NCI-H2196 treated with DMSO at 0.1 percent for 48 hours (cell line): ENCODE measurements around the gene GFOD1.

Experiments used
- DNase-seq: peaks from one replicate; lab custom pipeline; 2025; ENCODE audit not compliant: unreplicated experiment; lab: John Stamatoyannopoulos, UW

The GFOD1 gene

DNA sequence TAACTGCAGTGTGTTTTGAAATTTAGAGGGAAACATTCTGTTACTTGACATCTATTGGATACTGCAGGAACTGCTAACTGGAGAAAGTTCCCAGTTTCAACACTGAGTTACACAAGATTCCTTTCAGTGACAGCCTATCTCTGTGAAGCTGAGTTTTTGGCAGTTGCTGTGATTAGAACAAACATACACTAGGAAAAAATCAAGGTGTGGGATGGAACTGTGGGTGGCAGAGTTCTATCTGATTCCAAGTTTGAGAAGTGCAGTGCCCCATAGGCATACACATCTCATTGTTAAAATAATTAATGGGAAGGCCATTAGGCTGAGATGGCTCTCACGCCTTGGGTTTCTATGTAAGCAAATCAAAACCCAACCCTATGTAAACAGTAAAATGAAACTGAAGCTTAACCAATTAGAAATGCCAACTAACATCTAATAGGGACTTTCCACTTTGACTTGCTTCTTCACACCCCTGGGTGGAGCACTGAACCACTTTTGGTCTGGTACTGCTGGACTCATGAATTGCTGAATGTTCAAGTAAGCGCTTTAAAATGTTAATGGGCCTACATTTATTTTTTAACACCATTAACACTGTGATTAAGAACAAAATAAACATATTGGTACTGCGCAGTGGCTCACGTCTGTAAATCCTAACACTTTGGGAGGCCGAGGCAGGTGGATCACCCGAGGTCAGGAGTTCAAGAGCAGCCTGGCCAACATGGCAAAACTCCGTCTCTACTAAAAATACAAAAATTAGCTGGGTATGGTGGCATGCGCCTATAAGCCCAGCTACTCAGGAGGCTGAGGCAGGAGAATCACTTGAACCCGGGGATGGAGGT is 103.9 kb downstream of the GFOD1 start:
- DNase-seq, result peak; percentile 74

DNA sequence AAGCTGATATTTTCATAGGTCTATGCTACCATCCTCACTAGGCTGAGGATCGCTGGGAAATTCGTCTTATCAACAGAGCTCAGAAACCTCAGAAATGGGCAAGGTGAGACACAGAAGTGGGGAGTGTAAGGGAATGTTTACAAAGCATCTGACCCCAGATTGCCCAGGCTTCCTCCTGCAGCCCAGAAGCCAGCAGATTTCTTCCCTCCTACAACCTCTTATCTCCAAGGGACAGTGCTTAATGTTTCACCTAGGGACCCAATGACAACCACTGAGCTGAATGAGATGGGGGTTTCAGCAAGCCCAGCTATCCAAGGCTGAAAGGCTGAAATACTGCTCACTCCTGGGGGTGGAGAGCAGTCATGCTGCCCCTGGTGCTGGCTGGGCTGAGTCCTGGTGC is 106.6 kb downstream of the GFOD1 start:
- DNase-seq, result no peak

DNA sequence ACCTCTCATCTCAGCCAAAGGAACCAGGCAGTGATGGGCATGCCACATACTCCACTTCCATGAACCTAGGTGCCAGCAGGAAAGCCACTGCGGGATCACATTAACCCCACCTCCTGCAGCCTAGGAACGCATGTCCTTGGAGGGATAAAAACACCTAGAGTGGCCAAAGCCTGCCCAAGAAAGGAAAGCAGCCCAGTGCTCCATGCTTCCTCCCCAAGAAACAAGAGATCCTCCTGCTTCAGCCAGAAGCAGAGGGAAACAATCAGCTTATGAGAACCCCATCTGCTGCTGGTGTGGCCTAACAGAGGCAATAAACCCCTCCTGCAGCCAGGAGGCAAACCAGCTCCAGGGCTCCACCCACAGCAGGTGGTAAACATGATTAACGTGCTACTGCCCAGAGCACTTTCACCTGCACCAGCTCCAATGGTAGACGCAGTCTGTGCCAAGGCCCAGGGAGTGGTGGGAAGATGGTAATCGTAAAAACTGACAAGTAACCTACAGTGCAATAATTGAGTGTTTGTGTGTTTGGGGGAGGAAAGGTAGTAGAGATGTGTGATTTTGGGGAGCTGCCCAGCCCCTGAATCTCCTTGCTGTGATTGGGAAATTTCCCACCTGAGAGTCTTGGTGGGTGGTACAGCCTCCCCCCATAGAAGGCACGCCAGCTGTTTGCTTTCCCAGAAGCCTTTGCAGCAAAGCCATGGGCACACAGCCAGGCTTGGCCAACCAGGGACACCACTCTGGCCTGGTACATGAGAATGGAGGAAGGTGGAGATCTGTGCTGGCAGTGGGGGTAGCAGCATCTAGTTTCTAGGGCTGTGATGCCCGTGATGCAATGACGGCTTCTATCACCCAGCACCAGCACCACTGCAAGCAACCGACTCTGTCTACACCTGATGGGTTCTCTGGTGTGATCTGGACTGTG is 108.5 kb downstream of the GFOD1 start:
- DNase-seq, result peak; percentile 76

DNA sequence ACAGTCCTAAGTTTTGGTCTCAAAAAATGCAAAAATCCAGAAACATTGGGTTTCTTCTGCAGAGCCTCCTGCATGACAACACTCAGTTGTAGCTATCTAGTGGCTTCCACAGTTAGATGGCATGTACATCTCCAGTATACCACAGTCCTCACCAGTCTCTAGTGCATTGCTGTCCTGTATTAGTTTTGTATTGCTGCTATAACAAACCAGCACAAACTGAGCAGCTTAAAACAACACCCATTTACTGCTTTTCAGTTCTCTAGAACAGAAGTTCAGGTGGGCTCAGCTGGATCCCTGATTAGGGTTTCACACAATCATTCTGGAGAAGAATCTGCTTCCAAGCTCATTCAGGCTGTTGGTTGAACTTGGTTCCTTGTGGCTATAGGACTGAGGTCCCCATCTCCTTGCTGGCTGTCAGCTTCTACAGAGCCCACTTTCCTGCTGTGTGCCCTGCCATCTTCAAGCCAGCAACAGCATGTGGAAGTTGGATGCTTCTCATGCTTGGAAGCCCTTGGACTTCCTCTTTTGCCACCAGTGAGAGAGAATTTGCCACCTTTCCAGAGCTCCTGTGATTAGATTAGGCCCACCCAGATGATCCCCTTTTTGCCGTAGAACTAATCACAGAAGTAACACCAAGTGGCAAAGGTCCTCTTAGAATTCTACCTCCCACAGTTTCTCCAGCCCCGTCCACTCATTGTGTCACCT is 110.2 kb downstream of the GFOD1 start:
- DNase-seq, result no peak

DNA sequence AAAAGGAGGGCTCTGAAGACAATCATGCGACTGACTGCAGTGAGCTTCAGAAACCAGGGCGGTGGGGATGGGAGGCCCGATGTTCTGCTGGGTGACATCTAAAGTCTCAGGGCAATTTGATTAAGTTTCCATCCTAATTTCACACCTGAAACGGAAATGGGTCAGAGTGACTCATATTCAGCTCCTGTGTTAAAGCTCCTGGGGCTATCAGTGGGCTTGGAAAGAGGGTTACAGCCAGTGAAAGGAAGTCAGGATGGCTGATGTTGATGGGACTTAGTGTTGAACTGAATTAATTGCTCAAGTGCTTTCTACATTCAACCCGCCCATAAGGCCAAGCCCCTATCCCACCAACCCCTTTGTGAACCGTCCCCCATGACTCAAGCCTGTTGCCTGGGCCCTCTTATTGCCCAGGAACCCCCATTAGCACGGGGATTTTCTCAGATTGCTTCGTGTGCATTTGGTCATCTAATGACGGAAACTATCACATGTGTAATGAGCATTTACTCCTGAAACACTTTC is 112.0 kb downstream of the GFOD1 start:
- DNase-seq, result no peak

DNA sequence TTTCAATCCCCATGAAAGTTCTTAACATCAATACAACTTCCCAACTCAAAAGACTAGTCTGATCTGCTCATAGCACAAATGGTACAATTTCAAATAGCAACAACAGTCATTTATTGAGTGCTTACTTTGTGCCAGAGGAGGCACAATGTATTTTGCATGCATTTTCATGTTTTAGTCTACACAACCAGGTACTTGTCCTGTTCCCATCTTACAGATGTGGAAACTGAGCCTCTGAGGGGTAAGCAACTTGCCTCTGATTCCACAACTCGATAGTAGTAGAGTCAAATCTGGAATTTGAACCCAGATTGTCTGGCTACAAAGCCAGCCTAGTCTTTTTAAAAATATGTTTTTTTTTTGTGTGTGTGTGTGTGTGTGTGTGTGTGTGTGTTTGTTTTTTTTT is 113.5 kb downstream of the GFOD1 start:
- DNase-seq, result no peak

DNA sequence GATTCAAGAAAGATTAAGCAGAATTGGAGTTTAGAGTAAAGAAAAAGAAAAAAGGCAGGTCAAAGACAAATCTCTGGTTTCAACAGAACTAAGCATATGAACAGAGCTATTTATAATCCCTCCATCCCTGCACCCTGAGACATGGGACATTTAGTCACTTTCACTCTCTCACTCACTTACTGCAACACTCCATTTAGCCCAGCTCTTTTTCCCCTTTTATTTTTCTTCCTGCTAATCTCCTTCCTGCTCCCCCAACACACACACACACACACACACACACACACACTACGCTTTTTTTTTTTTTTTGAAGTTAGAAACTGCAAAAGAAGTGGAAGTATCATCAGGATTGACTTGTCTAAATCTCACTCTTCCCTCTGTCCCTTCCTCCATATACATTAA is 113.9 kb downstream of the GFOD1 start:
- no peak for DNase-seq

DNA sequence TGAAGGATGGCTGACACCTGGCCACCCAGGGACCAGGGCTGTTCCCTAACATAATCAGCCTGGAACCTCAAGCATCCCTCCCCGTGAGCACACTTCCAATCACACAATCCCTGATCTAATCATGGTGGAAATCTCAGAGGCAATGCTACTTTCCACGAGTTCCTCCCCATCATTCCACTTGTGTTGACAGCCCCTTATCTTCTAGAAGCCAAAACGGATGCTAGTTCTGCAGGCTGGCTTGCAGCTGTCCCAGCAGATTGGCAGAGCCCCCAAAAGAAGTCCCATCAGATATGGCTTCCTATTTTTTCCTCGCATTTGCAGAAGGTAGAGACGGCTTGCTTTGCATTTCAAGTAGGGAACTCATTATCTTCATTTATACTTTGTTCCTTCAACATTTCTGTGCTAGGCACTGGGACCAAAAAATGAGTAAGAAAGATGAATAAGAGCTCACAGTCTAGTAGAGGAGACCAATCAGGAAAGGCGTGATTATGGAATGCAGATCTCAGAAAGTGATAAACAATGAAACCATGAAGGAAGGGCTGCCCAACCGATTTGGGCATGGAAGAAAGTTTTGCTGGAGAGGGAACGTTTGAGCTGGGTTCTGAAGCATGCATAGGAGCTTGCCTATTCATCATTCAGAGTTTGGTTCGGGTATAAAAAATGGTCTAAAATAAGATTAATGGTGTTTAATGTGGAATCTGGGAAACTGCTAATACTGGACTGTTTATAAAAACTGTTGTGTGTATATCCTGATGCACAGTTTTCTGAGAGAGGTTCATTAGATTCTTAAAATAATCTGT is 114.5 kb downstream of the GFOD1 start:
- no peak for DNase-seq

DNA sequence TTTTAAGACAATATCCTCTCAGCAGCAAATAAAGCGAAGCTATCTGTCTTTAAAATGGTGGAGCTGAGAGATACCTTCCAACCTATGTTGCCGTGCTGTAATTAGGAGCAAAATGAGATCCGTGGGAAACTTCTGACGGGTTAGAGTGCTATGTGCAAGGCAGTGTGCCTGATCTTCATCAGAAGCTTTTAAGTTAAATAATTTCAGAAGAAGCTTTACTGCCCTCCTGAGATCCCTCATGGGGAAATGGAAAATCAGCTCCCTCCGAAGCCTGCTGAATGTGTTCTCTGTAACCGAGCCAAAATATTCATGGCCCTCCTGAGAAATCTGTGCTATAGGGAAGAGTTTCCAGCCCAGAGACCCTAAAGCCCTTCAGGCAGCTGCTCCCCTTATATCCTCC is 115.3 kb downstream of the GFOD1 start:
- DNase-seq, result no peak

DNA sequence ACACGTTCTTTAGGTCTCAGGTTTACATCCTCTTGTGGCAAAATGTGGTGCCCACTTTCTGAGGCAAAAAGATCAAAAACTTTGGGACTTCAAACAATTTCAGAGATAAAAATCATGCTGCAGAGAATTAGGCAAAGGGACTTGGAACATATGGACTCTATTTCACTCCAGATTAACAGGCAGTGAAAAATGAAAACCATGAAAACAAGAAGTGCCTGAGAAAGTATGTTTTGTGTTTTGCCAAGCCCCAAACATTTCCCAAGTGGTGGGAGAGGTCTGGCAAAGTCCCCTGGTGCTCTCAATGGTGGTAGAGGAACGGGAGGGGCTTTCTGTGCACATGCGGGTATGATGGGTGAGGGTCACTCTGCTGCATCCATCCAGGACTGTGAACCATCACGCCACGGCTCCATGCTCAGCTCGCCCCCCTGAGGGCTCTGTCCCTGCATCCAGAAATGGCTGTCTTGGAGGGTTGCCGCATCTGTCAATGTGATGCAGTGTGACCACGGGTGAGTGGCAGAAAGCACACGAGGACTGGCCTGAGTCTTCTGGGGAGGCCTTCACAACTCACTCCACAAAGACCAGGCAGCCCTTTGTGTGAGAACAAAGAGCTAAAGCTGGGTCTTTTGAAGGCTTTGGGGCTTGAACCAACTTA is 115.9 kb downstream of the GFOD1 start:
- no peak for DNase-seq

DNA sequence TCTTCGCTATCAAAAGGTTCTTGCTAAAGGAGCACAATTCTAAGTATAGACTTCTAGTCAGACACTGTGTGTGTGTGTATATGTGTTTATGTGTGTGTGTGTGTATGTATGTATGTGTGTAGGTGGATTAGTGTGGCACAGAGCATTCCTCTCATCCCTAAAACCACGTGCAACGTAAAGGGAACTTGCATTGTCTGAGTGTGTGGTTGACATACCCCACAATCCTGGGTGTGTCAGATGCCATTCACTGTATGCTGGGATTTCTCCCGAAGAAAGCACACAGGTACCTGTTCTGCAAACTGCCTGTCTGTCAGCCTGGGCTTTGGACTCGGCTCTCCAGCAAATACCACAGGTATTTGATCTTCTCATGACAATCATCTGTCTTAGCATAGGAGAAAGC is 116.8 kb downstream of the GFOD1 start:
- no peak for DNase-seq

DNA sequence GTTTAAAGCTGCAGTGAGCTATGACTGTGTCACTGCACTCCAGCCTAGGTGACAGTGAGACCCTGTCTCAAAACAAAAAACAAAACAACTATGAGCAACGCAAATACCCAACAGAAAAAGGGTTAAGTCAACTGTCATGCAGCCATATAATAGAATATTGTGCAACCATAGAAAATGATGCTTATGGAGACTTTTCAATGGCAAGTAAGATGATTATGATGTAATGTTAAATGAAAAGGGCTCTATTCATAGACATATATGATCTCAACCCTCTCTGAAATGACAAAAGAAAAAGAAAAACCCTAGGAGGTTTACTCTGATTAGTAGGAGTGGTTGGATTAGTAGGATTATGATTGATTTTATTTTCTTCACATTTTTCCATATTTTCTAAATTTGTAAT is 117.8 kb downstream of the GFOD1 start:
- no peak for DNase-seq

DNA sequence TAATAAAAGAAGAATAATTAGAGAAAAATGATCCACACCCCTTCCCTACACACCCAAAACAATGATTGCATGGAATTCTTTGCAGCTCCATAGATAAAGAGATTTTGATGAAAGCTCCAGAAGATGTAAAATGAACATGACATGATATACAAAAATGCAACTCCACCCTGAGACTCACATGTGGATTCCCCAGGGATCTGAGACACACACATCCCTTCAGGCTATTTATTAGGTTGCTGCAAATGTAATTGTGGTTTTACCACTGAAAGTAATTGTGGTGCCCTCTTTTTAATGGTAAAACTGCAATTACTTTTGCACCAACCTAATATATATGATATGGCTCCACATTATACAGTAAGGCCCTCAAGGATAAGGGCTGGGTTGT is 118.7 kb downstream of the GFOD1 start:
- DNase-seq, result no peak

DNA sequence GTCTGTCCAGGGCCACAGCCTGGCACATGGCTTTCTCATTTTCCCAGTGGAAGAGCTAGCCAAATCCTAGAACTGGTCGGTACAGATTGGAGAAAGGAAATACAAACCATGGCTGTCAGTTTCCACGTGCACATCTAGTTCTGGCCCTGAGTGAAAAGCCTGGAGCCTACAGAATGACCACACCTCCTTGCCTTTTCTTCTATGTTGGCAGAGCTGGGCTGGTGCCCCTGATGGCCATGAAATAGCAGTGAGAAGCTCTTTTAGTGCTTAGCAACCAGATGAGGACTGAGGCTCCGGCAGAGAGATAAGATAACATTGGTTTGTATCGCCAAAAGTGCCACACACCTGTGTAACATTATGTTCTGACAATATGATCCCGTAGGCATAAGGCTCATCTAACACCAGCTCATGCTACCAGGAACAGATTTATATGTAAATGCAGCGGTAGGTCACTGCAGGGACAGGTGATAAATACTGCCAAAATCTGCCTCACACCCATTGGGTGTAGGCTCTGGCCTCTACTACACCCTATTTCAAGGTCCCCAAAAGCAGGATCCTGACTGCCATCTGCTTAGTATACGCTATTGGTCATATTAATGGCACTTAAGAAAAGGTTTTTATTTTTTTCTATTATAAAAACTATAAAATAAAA is 119.2 kb downstream of the GFOD1 start:
- no peak for DNase-seq

DNA sequence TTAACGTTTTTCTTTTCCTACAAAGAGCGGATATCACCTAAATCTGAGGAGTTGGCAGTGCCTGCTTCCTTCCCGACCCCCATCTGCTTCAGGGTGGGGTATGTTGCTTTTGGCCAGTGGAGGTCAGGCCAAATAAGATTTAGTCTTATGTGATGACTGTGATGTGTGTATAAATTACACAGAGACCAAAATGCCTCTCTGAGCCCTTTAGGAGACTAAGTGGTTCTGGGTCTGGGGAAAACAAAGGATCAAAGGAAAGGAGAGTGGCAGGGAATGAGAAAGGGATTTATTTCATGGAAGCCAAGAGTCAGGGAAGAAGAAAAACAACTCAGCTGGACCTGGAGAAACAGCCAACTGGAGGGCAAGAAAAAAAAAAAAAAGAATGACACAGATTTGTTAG is 120.0 kb downstream of the GFOD1 start:
- no peak for DNase-seq

DNA sequence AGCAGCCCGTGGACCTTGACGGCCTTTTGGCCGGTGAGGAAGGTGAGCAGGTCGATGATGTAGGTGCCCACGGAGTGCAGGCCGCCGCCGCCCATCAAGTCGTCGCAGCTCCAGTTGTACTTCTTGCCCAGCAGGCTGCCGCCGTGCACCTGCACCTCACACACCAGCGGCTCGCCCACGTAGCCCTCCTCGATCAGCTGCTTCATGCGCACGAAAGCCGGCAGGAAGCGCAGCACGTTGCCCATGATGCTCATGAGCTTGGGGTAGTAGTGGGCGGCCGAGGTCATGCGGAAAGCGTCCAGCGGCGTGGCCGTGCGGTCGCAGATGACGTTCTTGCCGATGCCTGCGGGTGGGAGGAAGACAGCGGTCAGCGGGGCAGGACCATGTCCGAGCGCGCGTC is 122.1 kb downstream of the GFOD1 start:
- no peak for DNase-seq

DNA sequence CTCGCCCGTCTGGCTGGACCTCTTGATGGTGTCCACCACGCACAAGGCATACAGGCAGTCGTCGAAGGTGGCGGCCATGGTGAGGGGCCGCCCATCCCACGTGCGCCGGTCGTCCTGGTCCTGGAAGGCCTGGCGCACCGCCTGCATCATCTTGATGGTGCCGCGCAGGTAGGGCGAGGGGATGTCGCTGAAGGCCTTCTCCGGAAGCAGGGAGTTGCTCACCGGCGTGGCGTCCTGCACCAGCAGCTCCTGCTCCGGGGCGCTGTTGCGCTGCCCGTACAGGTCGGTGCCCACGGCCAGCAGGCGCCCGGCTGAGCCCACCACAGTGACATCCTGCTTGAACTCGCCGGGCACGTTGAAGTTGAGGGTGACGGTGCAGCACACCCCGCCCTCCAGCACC is 122.6 kb downstream of the GFOD1 start:
- no peak for DNase-seq

DNA sequence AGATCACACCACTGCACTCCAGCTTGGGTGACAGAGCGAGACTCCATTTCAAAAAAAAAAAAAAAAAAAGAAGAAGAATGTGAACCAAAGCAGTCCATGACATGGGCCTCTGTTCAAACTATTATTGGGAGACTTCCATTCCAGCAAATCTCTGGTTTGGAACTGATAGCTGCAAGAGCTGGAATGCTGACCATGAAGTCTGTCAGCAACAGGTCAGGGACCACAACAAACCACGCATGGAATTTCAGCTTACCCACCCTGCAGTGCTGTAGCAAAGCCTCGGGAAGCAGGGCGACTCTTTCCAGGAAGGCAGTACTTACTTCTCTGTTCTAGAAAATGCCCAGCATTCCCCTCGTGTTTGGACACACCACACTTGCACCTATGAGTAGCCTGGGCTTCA is 125.0 kb downstream of the GFOD1 start:
- DNase-seq, result no peak

DNA sequence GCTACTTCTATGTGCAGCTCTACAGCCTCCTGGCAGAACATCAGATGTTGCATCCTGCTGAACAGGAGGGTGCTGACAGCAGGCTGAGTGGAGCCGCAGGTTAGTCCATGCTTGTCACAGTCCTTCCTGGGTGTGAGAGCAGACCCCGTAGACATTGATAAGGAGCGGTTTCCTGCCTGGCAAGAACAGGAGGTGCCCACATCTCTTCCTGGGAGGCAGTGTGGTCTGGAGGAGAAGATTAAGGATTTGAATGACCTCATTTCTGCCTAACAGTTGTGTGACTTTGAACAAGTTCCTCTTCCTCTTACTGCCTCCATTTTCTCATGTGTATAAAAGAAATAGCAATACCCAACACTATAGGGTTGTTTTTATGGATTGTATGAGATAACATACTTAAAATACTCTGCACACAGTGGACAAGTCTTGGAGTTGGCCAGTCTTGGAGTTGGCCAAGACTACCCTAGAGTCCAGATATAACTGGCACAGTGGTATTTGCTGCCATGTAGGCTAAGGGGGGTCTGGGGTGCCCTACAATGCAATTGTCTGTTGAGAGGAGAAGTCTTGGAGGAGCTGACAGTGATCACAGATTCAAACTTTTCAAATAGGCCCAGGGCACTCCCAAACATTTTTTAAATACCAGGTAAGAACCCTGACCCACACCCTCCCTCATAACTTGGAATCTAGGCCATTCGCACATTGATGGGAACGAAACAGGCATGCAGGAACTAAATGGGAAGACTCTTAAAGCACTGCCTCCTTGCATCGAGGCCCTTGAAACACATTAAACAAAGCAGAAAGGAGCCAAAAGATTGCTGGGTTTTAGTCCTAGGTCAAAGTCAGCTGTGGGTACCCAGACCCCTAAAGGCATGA is 126.5 kb downstream of the GFOD1 start:
- DNase-seq, result no peak
